Astrocyte of the hippocampus (primary cell): ENCODE measurements around the gene FSTL4.
"Not testable (repeated sequence)": the region's sequence is repeated elsewhere in the genome, so short reads cannot be mapped to it uniquely, and the experiment has no call there.

Source experiments
- DNase-seq: peaks from one replicate; pipeline ENCODE4 v3.0.0; 2011; ENCODE audit warnings: low read depth, low spot score

FSTL4 gene

DNA sequence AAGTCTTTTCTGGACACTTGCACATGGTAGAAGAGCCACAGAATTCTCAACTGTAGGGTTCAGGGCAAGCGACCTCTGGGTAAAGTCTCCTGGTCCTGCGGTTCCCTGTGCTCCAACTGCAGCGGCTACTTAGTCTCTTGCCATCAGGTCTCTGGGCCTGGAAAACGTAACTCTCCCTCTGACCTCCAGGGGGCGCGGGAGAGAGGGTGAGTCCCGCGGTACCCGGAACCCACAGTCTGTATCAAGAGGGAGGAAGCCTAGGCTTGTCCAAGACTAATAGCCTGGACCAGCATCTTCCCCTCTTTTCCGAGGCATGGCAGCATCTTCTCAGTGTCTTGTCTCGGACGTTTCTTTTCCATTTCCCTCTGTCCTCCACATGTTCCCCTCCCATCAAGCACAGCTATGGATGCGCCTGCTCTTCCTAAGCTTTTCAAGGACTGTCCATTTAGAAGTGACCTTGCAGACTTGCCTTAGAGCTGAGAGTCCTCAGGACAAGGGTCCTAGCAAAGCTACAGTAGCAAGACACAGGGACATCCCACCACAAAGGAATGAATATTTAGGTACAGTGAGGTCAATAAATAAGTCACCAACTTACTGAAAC is 59.3 kb downstream of the FSTL4 start:
- DNase-seq: peak; percentile 51

DNA sequence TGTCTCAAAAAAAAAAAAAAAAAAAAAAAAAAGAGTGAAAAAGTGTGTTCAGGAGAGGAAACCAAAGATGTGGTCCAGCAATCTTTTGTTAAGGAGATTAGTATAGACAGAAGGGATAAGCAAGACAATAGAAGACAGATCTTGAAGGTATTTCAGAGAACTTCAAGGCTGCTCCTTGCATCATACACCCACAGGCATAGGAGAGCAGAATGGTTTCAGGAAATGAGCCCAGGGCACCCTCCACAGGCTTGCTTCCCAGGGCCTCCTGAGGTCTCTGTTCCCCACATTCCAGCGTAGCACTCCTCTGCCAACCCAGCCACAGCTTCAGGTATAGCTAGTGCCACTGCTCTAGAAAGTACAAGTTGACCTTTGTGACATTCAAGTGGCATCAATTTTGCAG is 65.8 kb downstream of the FSTL4 start:
- no peak for DNase-seq

DNA sequence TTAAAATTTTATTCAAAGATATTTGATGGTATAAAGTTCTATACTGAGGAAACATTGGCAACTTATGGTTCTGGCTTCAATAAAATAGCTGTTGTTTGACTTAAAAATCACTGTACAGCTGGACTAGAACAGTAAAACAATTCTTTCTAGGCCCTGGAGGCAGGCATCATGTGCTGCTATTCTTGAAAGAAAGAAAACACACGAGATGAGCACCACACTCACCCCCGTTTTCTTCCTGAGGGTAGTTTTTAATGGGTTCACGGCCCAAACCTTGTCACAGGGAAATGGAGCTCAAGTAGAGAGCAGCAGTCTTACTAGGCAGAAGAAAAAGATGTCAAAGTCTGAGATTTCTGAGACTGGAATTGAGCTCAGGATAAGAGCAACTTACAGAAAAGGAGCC is 68.0 kb downstream of the FSTL4 start:
- DNase-seq: no peak

DNA sequence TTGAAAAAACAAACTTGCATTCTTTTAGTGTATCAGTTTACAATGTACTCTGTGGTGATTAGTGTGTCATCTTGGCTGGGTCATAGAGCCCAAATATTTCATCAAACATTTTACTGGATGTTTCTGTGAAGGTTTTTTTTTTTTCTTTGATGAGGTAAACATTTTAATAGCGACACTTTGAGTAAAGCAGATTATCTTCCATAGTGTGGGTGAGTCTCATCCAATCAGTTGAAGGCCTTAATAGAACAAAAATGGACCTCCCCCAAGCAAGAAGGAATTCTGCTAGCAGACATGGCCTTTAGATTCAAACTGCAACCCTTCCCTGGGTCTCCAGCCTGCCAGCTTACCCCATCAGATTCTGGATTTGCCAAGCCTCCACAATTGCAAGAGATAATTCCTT is 72.5 kb downstream of the FSTL4 start:
- no peak for DNase-seq

DNA sequence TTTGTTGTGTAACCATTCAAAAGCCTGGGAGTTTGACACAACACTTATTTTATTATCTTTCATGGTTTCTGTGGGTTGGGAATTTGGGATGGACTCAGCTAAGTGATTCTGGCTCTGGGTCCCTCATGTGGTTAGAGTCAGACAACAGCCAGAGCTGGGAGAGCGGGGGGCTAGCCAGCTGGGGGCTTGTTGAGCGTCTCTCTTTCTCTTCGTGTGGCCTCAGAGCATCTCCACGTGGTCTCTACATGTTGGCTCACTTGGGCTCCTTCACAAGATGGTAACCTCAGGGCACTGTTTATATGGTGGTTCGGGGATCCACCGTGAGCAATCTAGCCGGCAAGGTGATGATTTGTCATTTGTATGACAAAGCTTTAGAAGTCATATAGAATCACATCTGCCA is 73.6 kb downstream of the FSTL4 start:
- no peak for DNase-seq

DNA sequence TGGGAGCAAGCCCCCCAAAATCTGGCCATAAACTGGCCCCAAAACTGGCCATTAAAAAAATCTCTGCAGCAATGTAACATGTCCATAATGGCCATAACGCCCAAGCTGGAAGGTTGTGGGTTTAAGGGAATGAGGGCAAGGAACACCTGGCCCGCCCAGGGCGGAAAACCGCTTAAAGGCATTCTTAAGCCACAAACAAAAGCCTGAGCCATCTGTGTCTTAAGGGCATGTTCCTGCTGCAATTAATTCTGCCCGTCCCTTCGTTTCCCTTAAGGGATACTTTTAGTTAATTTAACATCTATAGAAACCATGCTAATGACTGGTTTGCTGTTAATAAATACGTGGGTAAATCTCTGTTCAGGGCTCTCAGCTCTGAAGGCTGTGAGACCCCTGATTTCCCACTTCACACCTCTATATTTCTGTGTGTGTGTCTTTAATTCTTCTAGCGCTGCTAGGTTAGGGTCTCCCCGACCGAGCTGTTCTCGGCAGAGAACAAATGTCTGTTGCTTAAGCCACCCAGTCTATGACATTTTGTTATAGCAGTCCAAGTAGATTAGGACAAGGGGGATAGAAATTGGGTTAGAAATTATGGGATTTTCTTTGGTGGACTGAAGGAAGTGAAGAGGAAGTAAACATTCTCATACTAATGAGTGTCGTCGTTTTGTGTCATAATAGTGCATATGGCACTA is 77.0 kb downstream of the FSTL4 start:
- DNase-seq: not testable (repeated sequence)

DNA sequence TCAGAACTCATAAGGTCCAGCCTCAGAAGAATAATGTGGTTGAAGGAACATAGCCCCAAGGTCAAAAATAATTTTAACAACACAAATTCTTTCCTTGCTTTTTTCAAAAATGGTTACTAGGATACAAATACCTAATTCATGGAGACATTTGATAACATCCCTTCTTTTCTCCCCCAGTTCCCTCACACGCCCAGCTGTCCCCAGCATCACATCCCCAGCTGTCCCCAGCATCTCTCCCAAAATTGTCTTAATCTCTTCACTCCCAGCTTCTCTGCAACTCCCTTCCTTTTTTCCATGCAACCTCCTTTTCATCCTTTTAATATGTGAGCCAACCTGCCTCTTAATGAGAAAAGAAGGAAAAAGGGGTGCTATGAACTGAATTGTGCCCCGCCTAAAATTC is 77.8 kb downstream of the FSTL4 start:
- no peak for DNase-seq

DNA sequence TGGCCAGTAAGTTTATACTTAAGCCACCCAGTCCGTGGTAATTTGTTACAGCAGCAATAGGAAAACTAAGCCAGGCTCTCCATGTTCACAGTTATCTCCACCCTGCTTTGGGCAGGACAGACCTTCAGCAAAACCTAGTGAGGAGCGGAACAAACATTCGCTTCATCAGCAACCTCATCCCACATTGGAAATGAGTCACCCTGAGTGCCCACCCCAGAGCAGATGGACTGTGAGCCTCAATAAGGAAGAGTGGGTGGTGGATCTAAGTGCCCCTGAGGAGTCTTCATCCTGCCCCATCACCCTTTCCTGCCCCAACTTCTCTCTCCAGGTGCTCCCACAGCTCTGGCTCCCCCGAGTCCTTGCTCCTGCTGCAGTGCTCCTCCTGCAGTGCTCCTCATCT is 78.8 kb downstream of the FSTL4 start:
- DNase-seq: no peak

DNA sequence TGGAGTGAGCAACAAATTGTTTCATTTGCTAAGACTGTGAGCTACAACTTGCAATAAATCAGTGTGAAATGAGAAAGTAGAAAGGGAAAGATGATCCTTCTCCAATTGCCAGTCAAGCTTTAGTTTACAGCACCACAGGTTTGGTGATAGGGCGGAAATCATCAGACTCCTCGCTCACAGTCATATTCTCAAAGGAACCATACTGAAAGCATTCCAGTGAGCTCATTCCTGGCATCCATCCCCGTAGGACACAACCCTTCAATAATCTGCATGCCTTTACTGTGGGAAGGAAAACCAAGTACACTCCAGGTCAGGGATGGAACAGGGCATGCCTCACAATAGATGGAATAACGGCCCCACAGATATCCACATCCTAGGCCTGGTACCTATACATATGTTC is 80.7 kb downstream of the FSTL4 start:
- peak; percentile 74 for DNase-seq

DNA sequence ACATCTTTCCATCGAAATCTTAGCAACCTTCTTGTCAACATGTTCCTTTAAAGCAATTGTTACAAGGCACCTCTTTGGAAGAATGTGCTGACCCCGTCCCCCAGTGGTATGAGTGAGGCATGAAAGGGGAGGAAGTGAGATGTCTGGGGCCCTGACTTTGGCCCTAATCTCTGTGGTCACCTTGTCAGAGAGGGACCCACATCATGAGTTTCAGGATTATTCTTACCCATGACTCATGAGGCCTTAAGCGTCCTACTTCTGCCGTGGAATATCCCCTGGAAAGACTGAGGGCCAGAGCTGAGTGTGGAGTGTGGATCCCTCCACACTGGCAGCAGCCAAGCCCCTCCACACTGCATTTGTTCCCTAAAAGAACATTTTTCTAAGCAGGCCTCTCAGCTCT is 81.2 kb downstream of the FSTL4 start:
- no peak for DNase-seq

DNA sequence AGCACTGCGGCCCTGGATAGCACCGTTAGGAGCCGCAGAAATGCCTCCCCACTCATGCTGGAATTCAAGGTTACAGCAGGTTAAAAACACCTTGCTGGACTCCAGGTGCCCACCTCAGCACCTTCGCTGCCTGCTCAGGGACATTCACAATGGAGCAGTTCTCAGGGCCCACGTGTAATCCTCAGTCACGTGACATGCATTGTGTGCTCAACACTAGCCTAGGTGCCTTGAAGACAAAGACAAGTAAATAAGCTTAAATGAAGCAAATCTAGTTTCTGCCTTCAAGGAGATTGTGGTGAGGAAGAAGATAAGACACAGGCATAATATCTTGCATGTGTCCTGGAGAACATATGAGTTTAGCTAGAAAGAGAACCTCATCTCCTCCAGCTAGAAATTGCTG is 82.1 kb downstream of the FSTL4 start:
- DNase-seq: no peak

DNA sequence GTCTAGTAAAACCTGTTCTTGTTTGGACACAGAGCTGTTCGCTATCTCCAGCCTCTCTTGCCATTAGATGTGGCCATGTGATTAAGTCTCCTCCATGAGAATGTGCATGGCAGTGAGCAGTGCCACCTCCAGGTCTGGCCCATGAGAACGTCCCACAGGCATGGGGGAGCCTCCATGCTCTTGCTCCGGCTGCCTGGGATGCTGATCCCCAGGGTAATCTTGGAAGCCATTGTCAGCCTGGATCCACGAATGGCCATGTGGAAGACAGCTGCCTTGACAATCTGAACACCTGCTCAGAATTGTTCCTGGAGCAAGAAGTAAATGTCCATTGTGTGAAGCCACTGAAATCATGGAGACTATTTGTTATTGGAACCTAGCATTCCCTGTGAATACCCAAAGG is 83.5 kb downstream of the FSTL4 start:
- no peak for DNase-seq

DNA sequence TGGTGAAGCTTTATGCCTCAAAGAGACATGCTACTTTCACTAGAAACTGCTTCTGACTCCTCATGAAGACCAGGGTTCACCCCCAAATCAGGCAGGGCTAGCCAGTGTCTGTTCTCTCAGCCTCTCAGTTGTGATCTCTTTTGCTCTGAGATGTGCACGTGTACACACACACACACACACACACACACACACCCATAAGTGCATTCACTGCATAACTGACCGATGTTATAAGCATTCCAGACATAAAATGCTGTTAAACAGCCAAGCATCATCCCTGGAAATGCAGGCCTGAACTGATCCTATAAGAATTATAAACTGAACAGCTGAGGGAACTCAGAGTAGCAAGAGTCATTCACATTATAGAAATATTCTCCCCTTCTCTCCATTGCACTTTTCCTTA is 85.0 kb downstream of the FSTL4 start:
- DNase-seq: peak; percentile 28

DNA sequence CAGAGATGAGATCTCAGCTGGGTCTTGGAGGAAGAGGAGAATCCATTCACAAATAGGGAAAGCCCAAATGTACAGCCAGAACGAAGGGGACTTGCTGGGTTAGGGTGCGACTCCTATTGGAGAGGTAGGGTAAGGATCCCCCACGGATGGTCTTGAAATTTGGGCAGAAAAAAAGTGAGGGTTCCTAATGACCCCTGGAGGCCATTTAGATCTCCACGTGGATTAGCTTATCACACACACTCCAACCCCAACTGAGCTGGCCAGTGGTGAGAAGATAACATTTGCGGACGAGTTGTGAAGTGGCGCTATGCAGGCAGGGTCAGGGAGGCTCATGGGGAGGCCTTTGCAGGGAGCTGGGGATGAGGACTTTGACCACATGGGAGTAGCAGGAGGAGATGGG is 86.0 kb downstream of the FSTL4 start:
- DNase-seq: no peak

DNA sequence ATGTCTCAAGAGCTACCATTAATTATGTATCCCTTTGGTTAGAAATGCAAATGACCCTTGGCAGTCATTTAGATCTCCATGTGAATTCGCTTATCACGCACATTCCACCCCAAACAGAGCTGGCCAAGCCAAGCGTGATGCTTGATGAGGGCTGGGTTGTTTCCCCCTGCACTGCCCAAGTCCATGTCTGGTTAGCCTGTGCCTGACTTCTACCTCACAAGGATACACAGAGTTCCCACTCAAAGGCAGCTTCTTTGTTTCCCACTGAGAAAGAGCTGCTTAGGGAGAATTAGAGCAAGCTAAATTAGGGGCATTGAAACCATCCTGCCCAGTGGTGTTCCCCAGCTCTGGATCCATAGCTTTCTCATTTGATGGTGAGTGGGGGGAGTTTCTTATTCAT is 87.2 kb downstream of the FSTL4 start:
- DNase-seq: peak; percentile 53

DNA sequence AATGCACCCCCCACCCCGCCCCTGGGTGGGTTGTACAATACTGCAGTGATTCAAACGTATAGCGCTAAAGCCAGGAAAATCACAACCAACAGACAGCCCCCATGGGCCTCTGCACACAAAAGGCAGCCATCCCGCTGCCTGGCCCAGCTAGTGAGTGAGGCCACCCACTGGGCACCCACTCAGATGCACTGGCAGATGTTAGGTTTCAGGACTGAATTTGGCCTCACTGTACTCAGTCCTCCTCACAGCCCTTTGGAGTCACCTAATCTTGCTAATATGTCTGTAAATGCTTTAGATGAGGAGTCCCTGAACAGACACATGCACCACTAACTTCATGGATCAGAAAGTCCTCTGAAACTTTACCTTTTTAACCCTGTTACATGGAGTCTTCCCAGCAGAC is 87.7 kb downstream of the FSTL4 start:
- no peak for DNase-seq

DNA sequence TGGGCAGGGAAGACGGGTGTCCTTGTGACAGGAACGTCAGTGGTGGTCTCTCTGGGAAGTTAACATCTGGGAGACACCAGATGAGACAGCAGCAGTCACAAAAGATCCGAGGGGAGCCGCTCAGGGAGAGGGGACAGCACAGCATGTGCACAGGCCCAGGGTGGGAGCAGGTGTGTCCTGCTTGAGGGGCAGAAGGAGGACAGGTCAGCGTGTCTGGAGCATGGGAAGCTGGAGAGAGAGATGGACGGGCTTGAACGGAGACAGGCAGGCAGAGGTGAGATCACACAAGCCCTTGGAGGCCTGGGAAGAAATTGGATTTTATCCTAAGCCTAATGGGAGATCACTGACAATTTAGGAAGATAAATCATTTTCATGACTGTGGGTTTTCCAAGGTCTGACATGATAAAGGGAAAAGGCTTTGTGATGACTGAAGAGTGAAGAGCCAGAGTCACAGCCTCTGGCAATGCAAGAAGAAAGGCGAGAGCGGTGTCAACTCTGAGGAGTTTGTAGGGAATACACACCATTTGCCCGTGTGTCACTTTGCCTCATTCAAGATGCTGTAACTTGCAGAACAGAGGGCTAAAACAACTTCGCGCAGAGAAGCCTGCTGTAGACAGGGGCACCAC is 88.3 kb downstream of the FSTL4 start:
- DNase-seq: no peak

DNA sequence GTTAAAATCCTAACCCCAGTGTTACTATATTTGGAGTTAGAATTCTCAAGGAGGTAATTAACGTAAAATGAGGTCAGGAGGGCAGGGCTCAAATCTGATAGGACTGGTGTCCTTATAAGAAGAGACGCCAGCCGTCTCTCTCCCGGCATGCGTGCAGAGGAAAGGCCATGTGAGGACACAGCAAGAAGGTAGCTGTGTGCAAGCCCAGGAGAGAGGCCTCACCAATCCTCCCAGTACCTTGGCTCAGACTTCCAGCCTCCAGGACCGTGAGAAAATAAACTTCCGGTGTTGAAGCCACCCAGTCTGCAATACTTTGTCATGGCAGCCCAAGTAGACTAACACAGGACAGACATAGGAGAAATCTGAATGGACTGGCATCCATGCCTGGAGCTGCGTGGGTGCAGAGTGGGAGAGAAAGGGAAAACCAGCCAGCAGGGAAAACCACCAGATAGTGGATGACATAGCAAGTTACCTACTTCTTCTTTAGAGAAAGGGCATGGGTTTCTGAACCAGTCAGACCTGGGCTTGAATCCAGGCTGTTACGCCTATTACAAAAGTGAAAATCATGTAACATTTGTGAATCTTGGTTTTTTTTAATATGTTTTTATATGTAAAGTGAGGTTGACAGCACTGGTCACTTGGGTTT is 89.2 kb downstream of the FSTL4 start:
- DNase-seq: no peak

DNA sequence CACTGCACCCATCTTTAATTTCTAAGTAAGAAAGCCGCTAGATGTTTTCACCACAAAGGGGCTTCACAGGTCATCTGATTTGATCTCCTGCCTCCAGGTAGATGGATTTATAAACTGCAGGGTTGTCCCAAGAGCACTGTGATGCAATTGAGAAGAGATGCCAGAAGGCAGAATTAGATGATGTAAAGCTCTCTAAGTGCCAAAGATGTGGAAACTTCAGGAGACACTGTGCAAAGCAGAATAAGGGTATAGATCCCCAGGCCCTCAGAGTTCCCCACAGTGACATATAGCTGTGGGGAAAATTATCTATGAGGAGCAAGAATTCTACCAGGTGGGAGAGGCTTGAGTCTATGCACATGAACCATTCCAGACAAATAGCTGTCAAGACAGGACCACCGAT is 90.5 kb downstream of the FSTL4 start:
- DNase-seq: no peak

DNA sequence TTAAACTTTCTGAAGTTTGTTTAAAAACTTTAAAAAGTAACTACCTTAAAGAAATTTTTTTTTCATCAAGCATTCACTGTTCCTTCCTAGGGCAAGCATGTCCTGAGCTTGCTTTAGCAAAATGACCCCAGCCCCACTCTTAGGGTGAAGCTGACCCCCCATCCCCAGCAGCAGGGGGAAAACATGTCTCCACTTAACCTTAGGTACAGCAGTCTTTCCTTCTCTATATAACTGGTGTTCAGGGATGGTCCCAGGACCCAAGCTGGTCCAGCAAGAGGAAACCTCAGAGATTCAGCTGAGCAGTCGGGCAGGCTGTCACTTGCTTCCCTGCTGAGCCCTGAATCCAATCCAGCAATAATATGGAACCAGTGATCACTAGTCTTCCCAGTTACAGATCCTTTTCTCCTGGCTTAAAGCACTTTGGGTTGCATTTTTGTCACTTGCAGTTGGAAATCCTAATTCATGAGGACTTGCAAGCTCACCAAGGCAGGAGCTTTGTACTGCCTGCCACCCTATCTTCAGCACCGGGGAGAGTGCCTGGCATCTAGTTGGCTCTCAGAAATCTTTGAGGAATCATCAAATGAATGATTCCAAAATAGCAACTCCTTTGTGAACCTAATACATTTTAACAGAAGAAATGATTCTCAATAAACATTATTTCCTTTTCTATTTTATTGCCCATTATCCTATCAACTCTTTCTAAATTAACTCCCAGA is 91.2 kb downstream of the FSTL4 start:
- no peak for DNase-seq

DNA sequence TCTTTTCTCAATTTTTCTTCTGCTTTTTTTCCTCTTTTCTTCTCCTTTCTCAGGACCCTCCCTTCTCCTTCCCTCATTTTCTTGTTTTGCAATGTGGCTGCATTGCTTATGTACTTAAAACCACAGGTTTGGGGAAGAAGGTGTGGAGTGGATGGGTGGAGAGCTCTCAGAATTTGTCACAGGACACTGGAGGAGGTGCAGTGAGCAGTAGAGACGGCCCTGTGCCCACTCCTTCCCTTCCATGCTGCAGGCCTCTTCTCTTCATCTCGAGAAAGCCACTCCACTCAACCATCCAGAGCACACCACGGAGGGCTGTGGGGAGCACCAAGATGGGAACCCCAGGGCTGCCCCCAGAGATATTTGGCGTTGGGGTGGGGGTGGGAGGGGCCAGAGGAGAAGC is 92.3 kb downstream of the FSTL4 start:
- DNase-seq: no peak

DNA sequence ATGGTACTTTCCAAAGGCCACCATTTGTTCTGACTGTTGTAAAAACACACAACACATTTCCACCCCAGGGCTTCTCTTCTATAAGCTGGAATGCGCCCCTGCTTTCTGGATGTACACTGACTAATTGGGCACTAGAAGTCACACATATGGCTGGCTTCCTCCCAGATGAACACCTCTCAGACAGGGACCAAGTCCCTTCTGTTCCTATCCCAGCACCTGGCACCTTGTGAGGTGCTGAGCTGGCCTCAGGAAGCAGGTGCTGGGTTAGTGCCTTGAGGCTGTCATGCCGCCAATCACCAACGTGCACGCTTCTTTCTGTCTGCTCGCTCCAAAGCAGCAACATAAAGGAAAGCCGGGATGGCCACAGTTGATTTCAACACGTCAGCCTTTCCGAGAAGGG is 93.2 kb downstream of the FSTL4 start:
- no peak for DNase-seq
